Measurements from ENCODE around the gene LPCAT1.

Gene LPCAT1

DNA sequence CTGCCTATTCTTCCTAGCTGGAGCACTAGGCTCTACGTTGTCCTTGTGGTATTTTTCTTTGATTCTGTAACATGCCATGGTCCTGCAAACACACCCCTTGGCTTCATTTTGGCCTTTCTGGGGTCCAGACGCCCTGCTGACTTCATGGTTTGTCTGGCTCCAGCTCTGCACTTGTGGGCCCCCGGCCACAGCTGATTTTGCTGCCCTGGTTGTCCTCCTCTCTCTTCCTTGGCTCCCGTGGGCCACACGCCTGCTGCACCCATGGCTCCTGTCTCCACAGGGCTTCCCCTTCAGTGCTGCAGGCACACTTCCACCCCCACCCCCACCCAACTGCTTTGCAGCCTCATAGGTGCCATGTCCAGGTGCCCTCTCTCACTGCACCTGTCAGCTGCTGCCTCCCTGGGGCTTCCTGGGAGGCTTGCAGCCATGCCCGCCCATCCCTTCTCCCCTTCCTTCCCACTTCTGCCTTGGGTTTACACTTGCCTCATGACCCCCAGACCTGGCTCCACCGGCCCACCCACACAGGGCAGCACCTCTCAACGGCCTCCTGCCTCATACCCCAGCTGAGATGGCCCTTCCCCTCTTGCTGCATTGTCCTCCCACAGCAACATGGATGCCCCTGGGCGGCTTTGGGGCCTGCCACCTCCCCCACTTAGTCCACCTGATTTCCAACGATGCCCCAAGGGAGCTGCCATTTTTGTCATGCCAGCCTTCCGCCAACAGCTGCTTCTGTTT is 104.1 kb downstream of the LPCAT1 start:
- no peak for DNase-seq

DNA sequence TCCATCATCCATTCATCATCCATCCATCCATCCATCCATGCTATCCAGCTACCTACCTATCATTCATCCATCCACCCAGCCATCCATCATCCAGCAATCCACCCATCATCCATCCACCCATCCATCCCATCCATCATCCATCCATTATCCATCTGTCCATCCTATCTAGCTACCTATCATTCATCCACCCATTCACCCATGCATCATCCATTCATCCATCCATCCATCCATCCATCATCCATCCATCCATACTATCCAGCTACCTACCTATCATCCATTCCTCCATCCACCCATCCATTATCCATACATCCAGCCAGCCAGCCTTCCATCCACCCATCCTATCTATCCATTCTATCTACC is 104.9 kb downstream of the LPCAT1 start:
- DNase-seq = no peak

- no peak for DNase-seq
Observed at GRCh38 chr5:1418238-1418920, 105.4 kb downstream of the LPCAT1 start.

DNA sequence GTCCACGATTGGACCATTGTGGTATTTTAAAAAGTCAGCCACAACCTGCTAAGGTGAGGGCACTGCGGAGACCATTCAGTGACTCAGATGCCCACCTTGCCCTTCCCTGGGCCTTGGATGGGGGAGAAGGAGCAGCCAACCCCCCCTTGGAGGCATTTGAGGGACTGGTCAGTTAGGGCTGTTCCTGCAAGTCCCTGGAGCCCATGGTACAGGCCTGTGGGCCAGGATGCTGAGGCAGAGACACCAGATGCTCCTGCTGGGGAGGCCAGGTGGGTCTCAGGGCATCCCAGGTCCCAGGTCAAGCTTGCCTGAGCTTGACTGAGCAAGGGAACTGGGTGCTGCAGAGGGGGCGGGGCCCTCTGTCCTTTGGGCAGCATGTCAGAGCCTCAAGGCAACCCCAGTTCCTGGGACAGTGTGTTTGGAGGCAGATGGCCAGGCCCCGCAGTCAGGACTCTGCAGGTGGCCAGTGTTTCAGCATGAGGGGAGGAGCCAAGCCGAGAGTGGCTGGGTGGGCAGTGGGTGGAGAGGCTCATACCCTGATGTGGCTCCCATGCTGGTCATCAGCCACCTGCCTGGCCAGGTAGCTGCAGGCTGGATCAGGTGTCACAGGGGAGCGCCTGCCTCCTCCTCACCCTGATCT is 106.1 kb downstream of the LPCAT1 start:
- no peak for DNase-seq

GRCh38 chr5:1416856-1417469 is 106.8 kb downstream of the LPCAT1 start:
- DNase-seq = no peak

DNA sequence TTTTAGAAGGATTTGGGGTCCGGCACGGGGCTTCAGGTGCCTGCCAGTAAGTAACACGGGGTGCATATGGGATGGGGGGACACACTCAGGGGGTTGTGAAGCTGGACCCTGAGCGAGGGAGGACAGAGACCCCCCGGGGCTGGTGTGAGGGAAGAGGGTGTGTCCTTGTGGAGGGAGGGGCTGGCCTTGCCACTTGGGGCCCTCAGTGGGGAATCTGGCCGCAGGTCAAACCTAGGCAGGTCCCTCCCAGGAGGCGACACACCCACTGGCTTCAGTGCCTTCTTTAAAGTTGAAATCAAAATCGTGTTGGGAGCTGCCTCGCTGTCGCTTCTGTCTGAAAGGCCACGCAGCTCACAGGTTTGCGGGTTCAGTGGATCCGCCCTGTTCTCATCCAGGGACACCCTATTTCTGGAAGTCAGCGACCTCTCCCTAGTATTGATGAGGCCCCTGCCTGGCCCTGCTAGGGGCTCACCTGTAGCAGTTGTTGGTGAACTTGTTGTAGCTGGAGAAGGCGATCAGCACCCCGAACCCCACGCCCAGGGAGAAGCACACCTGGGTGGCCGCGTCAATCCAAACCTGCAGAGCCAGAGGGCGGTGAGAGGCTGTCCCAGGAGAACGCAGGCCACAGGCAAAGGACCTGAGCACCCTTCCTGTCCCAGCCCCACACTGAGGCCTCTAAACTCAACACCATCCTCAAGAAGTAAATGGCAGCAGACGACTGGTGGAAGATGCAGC is 108.0 kb downstream of the LPCAT1 start:
- no peak for DNase-seq

DNA sequence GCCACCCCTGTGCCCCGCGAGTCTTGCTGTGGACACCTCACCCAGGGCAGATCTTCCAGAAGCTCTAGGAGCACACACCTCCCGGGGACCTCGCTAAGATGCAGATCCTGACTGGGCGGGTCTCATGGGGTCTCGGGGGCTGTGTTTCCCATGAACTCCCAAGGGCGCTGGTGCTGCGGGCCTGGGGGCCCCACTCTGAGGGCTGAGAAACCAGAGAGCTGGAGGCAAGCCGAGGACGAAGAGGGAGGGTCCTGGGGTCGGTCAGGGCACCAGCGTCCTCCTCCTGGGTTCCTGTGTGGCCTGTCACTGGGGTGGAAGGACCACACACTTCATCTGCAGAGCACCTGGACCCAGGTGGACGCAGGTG is 108.7 kb downstream of the LPCAT1 start:
- DNase-seq = no peak

DNA sequence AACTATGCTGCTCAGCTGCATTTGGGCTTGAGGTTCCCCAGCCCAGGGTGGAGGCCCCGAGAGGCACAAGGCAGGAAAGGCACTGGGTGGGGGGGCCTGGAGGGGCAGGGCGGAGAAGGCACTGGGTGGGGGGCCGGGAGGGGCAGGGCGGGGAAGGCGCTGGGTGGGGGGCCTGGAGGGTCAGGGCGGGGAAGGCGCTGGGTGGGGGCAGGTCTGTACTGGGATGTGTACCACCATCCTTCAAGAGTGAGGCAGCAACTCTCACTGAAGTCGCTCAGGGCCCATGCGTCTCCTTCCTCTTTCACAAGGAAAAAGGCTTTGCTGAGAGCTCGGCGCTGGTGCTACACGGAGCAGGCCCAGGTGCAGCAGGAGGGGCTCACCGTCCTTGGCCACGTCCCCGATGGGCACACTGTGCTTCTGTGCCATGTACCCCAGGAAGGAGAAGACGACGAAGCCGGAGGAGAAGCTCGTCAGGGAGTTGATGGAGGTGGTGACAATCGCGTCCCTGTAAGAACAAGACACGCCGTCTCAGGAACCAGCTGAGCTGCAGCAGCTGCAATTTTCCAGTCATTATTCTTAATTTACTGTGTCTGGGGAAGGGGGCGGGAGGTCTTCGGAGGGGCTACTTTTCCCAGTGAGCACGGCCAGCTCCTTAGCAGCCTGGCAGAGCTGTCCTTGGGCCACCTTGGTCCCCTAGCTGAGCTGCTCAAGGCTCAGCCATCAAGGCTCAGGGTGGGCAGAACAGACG is 109.3 kb downstream of the LPCAT1 start:
- no peak for DNase-seq

DNA sequence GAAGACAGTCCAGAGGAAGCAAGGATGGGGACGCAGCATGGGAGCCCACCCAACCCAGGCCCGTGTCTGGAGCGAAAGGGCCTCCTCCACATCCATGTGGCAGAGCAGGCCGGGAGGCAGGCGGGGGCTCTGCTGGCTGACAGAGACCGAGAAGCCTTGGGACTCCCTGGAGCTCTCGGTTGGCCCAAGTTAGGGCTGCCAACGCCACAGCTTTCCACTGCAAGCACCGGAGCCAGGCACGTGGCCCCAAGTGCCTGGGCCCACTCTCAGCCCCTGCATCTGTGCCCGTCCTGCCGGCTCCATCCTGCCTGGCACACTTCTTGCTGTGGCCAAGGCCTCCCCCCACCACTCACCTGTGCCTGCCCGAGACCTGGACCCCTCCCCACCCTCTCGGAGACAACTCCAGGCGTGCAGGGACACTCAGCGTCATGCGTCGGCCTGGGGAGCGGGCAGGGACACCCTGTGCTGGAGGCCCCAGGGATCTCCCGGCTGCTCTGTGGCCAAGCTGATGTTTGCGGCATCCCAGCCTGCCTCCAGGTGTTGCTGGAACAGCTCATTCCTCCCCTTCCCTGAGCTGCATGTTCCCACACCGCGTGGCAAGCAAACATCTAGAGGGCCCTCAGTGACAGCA is 110.0 kb downstream of the LPCAT1 start:
- DNase-seq = no peak

DNA sequence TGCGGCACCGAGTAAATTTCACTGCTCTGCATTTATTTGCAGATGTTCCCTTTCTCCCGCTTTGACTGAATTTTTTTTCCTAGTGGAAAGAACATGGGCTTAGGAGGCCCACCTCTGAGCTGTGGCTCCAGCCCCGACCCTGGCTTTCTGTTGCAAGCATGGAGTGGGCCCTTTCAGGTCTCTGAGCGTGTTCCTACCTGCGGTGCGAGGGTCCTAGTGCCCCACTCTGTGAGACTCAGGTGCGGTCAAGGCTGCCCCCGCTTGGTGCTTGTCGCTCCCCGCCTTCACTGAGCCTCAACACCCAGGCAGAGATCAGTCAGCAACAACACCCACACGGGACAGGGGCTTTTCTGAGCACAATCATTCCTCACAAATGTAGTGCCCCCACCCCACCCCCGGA is 110.5 kb downstream of the LPCAT1 start:
- DNase-seq = no peak

GRCh38 chr5:1412621-1413020 is 111.1 kb downstream of the LPCAT1 start:
- DNase-seq = no peak

DNA sequence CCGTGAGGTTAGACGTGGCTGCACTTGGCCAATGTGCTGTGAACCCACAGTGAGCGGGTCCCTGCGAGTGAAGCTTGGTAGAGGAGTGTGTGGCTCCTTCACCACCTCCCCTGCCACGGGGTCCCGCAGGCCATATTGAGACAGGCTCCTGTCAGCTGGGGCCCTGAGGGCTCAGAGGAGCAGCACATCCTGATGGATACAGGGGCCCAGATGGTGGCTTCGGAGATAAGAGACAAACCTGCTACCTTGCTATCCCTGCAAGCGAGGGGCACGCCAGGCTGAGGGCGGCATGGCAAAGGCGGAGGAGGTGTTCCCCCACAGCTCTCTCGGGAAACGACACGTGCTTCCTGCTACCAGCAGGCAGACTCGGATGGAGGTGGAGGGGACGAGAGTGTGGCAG is 111.6 kb downstream of the LPCAT1 start:
- DNase-seq = no peak

All from cerebellar nuclear complex (tissue), 1 donor.